NT2/D1 (cell line): Measurements from ENCODE around the gene ARHGEF26.

ENCODE experiments used
- YY1 ChIP-seq: IDR thresholded peaks from 2 replicates; pipeline ENCODE4 v1.6.1; 2011; ENCODE audit not compliant: insufficient read length, insufficient read depth
- ZNF274 ChIP-seq: IDR thresholded peaks from 2 replicates; pipeline ENCODE4 v1.6.1; 2011; ENCODE audit warnings: mild to moderate bottlenecking, low read depth, low read length

- no peak for TF ChIP-seq YY1
- no peak for TF ChIP-seq ZNF274
These were observed 129.1 kb downstream of the ARHGEF26 start for GRCh38 chr3:154250291-154250690.
